H9 (cell line): ENCODE results near the gene OLFM4. TPM values are rescaled to one million over a fixed set of nuclear protein-coding genes. Genes with fewer than 3 reads are reported as not detected.

ENCODE experiments used
- DNase-seq: peaks from one replicate; pipeline ENCODE4 v3.0.0-alpha.2; 2017
- H2AFZ ChIP-seq: one replicate; pipeline ENCODE4 v1.6.1; 2013; ENCODE audit warnings: mild to moderate bottlenecking, low read length, control low read depth, moderate library complexity
- H2AK5ac ChIP-seq: 2 replicates; pipeline ENCODE4 v1.6.1; 2013; ENCODE audit warnings: low read length, control low read depth, mixed read lengths; ENCODE audit not compliant: insufficient read length
- H2BK120ac ChIP-seq: one replicate; pipeline ENCODE4 v1.6.1; 2013; ENCODE audit warnings: low read depth, mild to moderate bottlenecking, low read length, control low read depth, inconsistent platforms; ENCODE audit not compliant: poor library complexity, severe bottlenecking
- H2BK12ac ChIP-seq: 2 replicates; pipeline ENCODE4 v1.6.1; 2013; ENCODE audit warnings: low read length, control low read depth, mixed read lengths, low read depth; ENCODE audit not compliant: insufficient read length
- H2BK15ac ChIP-seq: 2 replicates; pipeline ENCODE4 v1.6.1; 2013; ENCODE audit warnings: low read depth, low read length, control low read depth
- H2BK20ac ChIP-seq: one replicate; pipeline ENCODE4 v1.6.1; 2013; ENCODE audit warnings: low read depth, mild to moderate bottlenecking, low read length, control low read depth, inconsistent platforms; ENCODE audit not compliant: poor library complexity, severe bottlenecking
- H2BK5ac ChIP-seq: 2 replicates; pipeline ENCODE4 v1.6.1; 2013; ENCODE audit warnings: low read length, control low read depth, mixed read lengths; ENCODE audit not compliant: insufficient read length
- H3K14ac ChIP-seq: 2 replicates; pipeline ENCODE4 v1.6.1; 2013; ENCODE audit warnings: low read length, control low read depth; ENCODE audit not compliant: insufficient read depth
- H3K18ac ChIP-seq: 2 replicates; pipeline ENCODE4 v1.6.1; 2013; ENCODE audit warnings: low read depth, mild to moderate bottlenecking, mixed read lengths, low read length, control low read depth; ENCODE audit not compliant: insufficient read length
- H3K23ac ChIP-seq: 2 replicates; pipeline ENCODE4 v1.6.1; 2013; ENCODE audit warnings: low read length, control low read depth, mixed read lengths, low read depth; ENCODE audit not compliant: insufficient read length
- H3K23me2 ChIP-seq: 2 replicates; pipeline ENCODE4 v1.6.1; 2013; ENCODE audit warnings: low read depth, mild to moderate bottlenecking, mixed read lengths, low read length, control low read depth; ENCODE audit not compliant: insufficient read length, poor library complexity, severe bottlenecking
- H3K27ac ChIP-seq: 2 replicates; pipeline ENCODE4 v1.5.1; 2013; ENCODE audit warnings: low read length, control low read depth, mixed read lengths, low read depth; ENCODE audit not compliant: insufficient read length
- H3K27me3 ChIP-seq: 2 replicates; pipeline ENCODE4 v1.6.1; 2013; ENCODE audit warnings: low read length, control low read depth, inconsistent platforms; ENCODE audit not compliant: insufficient read depth
- H3K4ac ChIP-seq: 2 replicates; pipeline ENCODE4 v1.6.1; 2013; ENCODE audit warnings: low read depth, mild to moderate bottlenecking, control low read depth, inconsistent platforms, low read length, moderate library complexity
- H3K4me1 ChIP-seq: 2 replicates; pipeline ENCODE4 v1.6.1; 2013; ENCODE audit warnings: low read length, control low read depth, inconsistent platforms; ENCODE audit not compliant: insufficient read depth
- H3K4me2 ChIP-seq: 2 replicates; pipeline ENCODE4 v1.6.1; 2013; ENCODE audit warnings: low read length, control low read depth, mixed read lengths; ENCODE audit not compliant: insufficient read length, insufficient read depth
- H3K56ac ChIP-seq: 2 replicates; pipeline ENCODE4 v1.6.1; 2013; ENCODE audit warnings: low read depth, mild to moderate bottlenecking, mixed read lengths, low read length, control low read depth; ENCODE audit not compliant: insufficient read length
- H3K79me1 ChIP-seq: 2 replicates; pipeline ENCODE4 v1.6.1; 2013; ENCODE audit warnings: low read depth, mild to moderate bottlenecking, moderate library complexity, low read length, control low read depth, inconsistent platforms; ENCODE audit not compliant: insufficient read depth, poor library complexity, severe bottlenecking
- H3K79me2 ChIP-seq: 2 replicates; pipeline ENCODE4 v1.6.1; 2013; ENCODE audit warnings: low read length, control low read depth, inconsistent platforms; ENCODE audit not compliant: insufficient read depth
- H3K9ac ChIP-seq: 2 replicates; pipeline ENCODE4 v1.6.1; 2013; ENCODE audit warnings: low read length, control low read depth, mixed read lengths; ENCODE audit not compliant: insufficient read length; ENCODE audit errors: extremely low read depth
- H3K9me3 ChIP-seq: one replicate; pipeline ENCODE4 v1.6.1; 2013; ENCODE audit warnings: low read depth, low read length, inconsistent platforms; ENCODE audit not compliant: control insufficient read depth
- H3T11ph ChIP-seq: one replicate; pipeline ENCODE4 v1.6.1; 2013; ENCODE audit warnings: mild to moderate bottlenecking, low read length, control low read depth, inconsistent platforms
- H4K20me1 ChIP-seq: one replicate; pipeline ENCODE4 v1.6.1; 2013; ENCODE audit not compliant: control insufficient read depth, insufficient read length, insufficient read depth
- H4K5ac ChIP-seq: 2 replicates; pipeline ENCODE4 v1.6.1; 2013; ENCODE audit warnings: low read depth, mild to moderate bottlenecking, mixed read lengths, low read length, control low read depth; ENCODE audit not compliant: insufficient read length
- H4K8ac ChIP-seq: replicated peaks from 2 replicates; pipeline ENCODE4 v1.6.1; 2013; ENCODE audit warnings: low read length, control low read depth, mixed read lengths, low read depth; ENCODE audit not compliant: insufficient read length
- H4K91ac ChIP-seq: 2 replicates; pipeline ENCODE4 v1.6.1; 2013; ENCODE audit warnings: low read depth, mild to moderate bottlenecking, moderate library complexity, mixed read lengths, low read length, control low read depth; ENCODE audit not compliant: insufficient read length
- H3K27ac Mint-ChIP-seq, 3 experiments: 2 replicates in 2 of 3; 3 replicates in 1 of 3; pipeline ENCODE4 v1.8.0; 2020 to 2021; ENCODE audit warnings: mixed read lengths in 3 of 3, mild to moderate bottlenecking in 1 of 3, moderate library complexity in 1 of 3
- H3K27me3 Mint-ChIP-seq: 2 replicates; pipeline ENCODE4 v1.8.0; 2021; ENCODE audit warnings: low read depth, mild to moderate bottlenecking, moderate library complexity, mixed read lengths
- H3K36me3 Mint-ChIP-seq, 3 experiments: 2 replicates in 2 of 3; 3 replicates in 1 of 3; pipeline ENCODE4 v1.8.0; 2020 to 2021; ENCODE audit warnings: low read depth in 3 of 3, mixed read lengths in 3 of 3; ENCODE audit not compliant: insufficient read depth in 1 of 3
- H3K4me1 Mint-ChIP-seq, 2 experiments: 2 replicates each; pipeline ENCODE4 v1.8.0; 2020; ENCODE audit warnings: mixed read lengths in 2 of 2
- H3K4me3 Mint-ChIP-seq, 2 experiments: 2 replicates in 1 of 2; 3 replicates in 1 of 2; pipeline ENCODE4 v1.8.0; 2020 to 2021; ENCODE audit warnings: mild to moderate bottlenecking in 2 of 2, mixed read lengths in 2 of 2, moderate library complexity in 1 of 2
- H3K9me3 Mint-ChIP-seq, 2 experiments: 2 replicates in 1 of 2; 3 replicates in 1 of 2; pipeline ENCODE4 v1.8.0; 2020; ENCODE audit warnings: mild to moderate bottlenecking in 2 of 2, mixed read lengths in 2 of 2, moderate library complexity in 1 of 2
- WGBS: extraction: QIAGEN DNeasy Blood & Tissue Kit; methylation state at CpG from one replicate; pipeline ENCODE4 v1.1.7; 2013; ENCODE audit warnings: missing lambda C conversion rate, low lambda C conversion rate, mixed read lengths; ENCODE audit not compliant: insufficient read length; ENCODE audit errors: extremely low coverage; 5-methylcytosine and 5-hydroxymethylcytosine counted together
- total RNA-seq: library from RNA; stranded (reverse); gene quantifications from 2 replicates; pipeline ENCODE4 v1.2.1, GENCODE V29; 2021
- TF ChIP-seq, protein P1 (sequence below): fragments of 200-600 bp; sonication (generic); conservative IDR thresholded peaks from 3 replicates; pipeline ENCODE4 v1.8.0; 2021; ENCODE audit warnings: antibody characterized with exemption, mild to moderate bottlenecking

The OLFM4 gene
- total RNA-seq, 1 experiment from 2014 or later = not detected

DNA sequence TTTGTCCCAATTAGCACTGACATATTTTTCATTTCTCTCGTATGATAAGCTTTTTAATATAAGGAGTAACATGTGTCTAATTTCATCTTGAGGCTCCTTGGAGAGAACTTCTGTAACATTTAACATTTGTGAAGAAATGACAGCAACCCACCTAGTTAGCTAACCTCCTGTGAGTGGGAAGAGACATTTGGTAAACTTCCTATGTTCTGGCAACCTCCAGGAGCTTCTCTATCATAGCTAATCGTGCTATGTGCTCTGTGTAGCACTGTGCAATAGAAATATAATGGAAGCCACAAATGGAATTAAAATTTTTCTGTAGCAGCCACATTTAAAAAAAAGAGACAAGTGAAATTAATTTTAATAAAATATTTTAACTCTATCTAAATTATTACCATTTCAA, 5.4 kb upstream of the OLFM4 start:
- Mint-ChIP-seq H3K4me1 (no peaks in the 10 kb centered on the region), H3K36me3 (no peaks in the 10 kb centered on the region), H3K27ac (no peak overlapping the region), H3K9me3 (no peaks in the 10 kb centered on the region), H3K4me3 (no peak overlapping the region), H3K27me3 (peaks cover 4% of the 10 kb centered on the region)
- TF ChIP-seq, protein P1, sequence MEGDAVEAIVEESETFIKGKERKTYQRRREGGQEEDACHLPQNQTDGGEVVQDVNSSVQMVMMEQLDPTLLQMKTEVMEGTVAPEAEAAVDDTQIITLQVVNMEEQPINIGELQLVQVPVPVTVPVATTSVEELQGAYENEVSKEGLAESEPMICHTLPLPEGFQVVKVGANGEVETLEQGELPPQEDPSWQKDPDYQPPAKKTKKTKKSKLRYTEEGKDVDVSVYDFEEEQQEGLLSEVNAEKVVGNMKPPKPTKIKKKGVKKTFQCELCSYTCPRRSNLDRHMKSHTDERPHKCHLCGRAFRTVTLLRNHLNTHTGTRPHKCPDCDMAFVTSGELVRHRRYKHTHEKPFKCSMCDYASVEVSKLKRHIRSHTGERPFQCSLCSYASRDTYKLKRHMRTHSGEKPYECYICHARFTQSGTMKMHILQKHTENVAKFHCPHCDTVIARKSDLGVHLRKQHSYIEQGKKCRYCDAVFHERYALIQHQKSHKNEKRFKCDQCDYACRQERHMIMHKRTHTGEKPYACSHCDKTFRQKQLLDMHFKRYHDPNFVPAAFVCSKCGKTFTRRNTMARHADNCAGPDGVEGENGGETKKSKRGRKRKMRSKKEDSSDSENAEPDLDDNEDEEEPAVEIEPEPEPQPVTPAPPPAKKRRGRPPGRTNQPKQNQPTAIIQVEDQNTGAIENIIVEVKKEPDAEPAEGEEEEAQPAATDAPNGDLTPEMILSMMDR = no peak
- H2BK12ac ChIP-seq = no peak overlapping the region
- 0 out of 2 replicates have a peak, but pooled peaks cover 2% of the 10 kb centered on the region for H3K4me1 ChIP-seq
- no peak overlapping the region for H4K8ac ChIP-seq
- no peak overlapping the region for H4K91ac ChIP-seq
- H4K5ac ChIP-seq = no peak overlapping the region
- no peak overlapping the region for H3K9ac ChIP-seq
- H3K23ac ChIP-seq = no peak overlapping the region
- H2BK120ac ChIP-seq = no peak overlapping the region
- no peak overlapping the region for H3K27ac ChIP-seq
- no peaks in the 10 kb centered on the region for H3K79me1 ChIP-seq
- H3K9me3 ChIP-seq = no peaks in the 10 kb centered on the region
- no peak overlapping the region for H2BK15ac ChIP-seq
- DNase-seq = no peak
- no peak overlapping the region for H3K18ac ChIP-seq
- no peaks in the 10 kb centered on the region for H4K20me1 ChIP-seq
- no peak overlapping the region for H3K56ac ChIP-seq
- WGBS = no CpG with 5 or more reads among the region's 2 CpGs
- H2AFZ ChIP-seq = no peak overlapping the region
- H2BK20ac ChIP-seq = no peak overlapping the region
- H2AK5ac ChIP-seq = no peak overlapping the region
- H3T11ph ChIP-seq = no peak overlapping the region
- H2BK5ac ChIP-seq = no peak overlapping the region
- H3K14ac ChIP-seq = no peak overlapping the region
- no peaks in the 10 kb centered on the region for H3K79me2 ChIP-seq
- no peak overlapping the region for H3K4me2 ChIP-seq
- no peaks in the 10 kb centered on the region for H3K23me2 ChIP-seq
- H3K4ac ChIP-seq = no peak overlapping the region
- no peaks in the 10 kb centered on the region for H3K27me3 ChIP-seq
